GM18499 (cell line): ENCODE data around the gene IRF2BP2.

Experiments
- ATAC-seq: cut with Tn5 transposase; IDR thresholded peaks from one replicate; pipeline ENCODE4 v1.9.1; 2021; ENCODE audit warnings: moderate number of reproducible peaks; ENCODE audit not compliant: insufficient read depth, unreplicated experiment

IRF2BP2 gene

GRCh38 chr1:234616644-234617043 is 6.7 kb upstream of the IRF2BP2 start:
- no peak for ATAC-seq

- no peak for ATAC-seq
These were observed 4.1 kb upstream of the IRF2BP2 start for GRCh38 chr1:234614081-234614489.

- ATAC-seq, result no peak
These were observed 3.3 kb upstream of the IRF2BP2 start for GRCh38 chr1:234613128-234613875.

- peak; percentile 31 for ATAC-seq
These were observed 2.6 kb upstream of the IRF2BP2 start for GRCh38 chr1:234612352-234613127.

GRCh38 chr1:234611847-234612351 is 1.9 kb upstream of the IRF2BP2 start:
- no peak for ATAC-seq

GRCh38 chr1:234611225-234611846 is 1.4 kb upstream of the IRF2BP2 start:
- no peak for ATAC-seq

GRCh38 chr1:234610666-234611224 is 767 bp upstream of the IRF2BP2 start:
- ATAC-seq, result peak; percentile 20

- ATAC-seq, result no peak
These were observed 311 bp downstream of the IRF2BP2 start for GRCh38 chr1:234609691-234610042.

GRCh38 chr1:234608911-234609690 is 877 bp downstream of the IRF2BP2 start:
- no peak for ATAC-seq

GRCh38 chr1:234608025-234608910 is 1.7 kb downstream of the IRF2BP2 start:
- ATAC-seq, result no peak

GRCh38 chr1:234607109-234608024 is 2.6 kb downstream of the IRF2BP2 start:
- ATAC-seq, result no peak

GRCh38 chr1:234606784-234607108 is 3.2 kb downstream of the IRF2BP2 start:
- no peak for ATAC-seq

- no peak for ATAC-seq
These were observed 3.8 kb downstream of the IRF2BP2 start for GRCh38 chr1:234605983-234606783.

- no peak for ATAC-seq
These were observed 4.5 kb downstream of the IRF2BP2 start for GRCh38 chr1:234605399-234605982.

- no peak for ATAC-seq
These were observed 5.2 kb downstream of the IRF2BP2 start for GRCh38 chr1:234604495-234605398.
